ENCODE measurements around the gene TIGD2.

The TIGD2 gene

DNA sequence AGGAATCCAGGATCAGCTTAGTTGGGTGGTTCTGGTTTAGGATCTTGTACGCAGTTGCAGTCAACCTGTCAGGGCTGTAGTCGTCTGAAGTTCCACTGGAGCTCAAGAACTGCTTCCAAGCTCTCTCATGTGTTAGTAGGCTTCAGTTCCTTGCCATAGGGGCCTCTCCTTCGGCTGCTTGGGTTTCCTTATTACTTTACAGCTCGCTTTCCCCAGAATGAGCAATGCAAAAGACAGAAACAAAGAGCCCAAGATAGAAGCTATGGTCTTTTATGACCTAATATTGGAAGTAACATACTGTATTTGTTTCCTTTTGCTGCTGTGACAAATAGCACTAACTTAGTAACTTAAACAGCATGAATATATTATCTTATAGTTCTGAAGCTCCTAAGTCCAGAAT, 51.7 kb downstream of the TIGD2 start:
- TF ChIP-seq, protein P1, sequence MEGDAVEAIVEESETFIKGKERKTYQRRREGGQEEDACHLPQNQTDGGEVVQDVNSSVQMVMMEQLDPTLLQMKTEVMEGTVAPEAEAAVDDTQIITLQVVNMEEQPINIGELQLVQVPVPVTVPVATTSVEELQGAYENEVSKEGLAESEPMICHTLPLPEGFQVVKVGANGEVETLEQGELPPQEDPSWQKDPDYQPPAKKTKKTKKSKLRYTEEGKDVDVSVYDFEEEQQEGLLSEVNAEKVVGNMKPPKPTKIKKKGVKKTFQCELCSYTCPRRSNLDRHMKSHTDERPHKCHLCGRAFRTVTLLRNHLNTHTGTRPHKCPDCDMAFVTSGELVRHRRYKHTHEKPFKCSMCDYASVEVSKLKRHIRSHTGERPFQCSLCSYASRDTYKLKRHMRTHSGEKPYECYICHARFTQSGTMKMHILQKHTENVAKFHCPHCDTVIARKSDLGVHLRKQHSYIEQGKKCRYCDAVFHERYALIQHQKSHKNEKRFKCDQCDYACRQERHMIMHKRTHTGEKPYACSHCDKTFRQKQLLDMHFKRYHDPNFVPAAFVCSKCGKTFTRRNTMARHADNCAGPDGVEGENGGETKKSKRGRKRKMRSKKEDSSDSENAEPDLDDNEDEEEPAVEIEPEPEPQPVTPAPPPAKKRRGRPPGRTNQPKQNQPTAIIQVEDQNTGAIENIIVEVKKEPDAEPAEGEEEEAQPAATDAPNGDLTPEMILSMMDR (IDR thresholded peaks at IDR 0.05; ENCODE audit: extremely low read depth, insufficient read depth, missing control alignments) = no peak
- no peak for DNase-seq (ENCODE audit: low spot score)
- in situ Hi-C loops (cut with MboI; ENCODE audit: low pct_unique_long_range_greater_than_20kb, low sequenced_read_pairs, unreplicated experiment) = no loop called here

DNA sequence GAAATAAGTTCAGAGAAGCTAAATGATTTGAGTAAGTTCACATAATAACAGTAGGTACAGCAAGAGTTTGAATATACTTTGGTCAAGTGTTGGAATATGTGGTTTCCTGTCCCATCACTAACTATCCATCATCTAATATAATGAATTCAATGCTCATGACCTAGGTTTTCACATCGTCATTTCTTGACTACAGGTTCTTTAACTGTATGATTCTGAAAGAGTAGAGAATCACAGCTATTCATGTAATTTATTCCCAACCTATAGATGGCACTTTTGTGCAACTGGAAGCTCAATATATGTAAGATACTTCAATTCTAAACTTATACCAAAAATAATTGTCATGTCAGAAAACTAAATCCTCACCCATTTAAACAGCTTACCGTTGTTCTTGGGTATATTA, 53.1 kb downstream of the TIGD2 start:
- TF ChIP-seq, protein P1 (IDR thresholded peaks at IDR 0.05; ENCODE audit: extremely low read depth, insufficient read depth, missing control alignments) = no peak
- DNase-seq (ENCODE audit: low spot score) = no peak
- in situ Hi-C loops (cut with MboI; ENCODE audit: low pct_unique_long_range_greater_than_20kb, low sequenced_read_pairs, unreplicated experiment) = no loop called here
